ENCODE results near the gene BCDIN3D. TPM values are rescaled to one million over a fixed set of nuclear protein-coding genes. Genes with fewer than 3 reads are reported as not detected.

The BCDIN3D gene
- total RNA-seq, 1 experiment from 2014 or later, result 6.2 TPM

DNA sequence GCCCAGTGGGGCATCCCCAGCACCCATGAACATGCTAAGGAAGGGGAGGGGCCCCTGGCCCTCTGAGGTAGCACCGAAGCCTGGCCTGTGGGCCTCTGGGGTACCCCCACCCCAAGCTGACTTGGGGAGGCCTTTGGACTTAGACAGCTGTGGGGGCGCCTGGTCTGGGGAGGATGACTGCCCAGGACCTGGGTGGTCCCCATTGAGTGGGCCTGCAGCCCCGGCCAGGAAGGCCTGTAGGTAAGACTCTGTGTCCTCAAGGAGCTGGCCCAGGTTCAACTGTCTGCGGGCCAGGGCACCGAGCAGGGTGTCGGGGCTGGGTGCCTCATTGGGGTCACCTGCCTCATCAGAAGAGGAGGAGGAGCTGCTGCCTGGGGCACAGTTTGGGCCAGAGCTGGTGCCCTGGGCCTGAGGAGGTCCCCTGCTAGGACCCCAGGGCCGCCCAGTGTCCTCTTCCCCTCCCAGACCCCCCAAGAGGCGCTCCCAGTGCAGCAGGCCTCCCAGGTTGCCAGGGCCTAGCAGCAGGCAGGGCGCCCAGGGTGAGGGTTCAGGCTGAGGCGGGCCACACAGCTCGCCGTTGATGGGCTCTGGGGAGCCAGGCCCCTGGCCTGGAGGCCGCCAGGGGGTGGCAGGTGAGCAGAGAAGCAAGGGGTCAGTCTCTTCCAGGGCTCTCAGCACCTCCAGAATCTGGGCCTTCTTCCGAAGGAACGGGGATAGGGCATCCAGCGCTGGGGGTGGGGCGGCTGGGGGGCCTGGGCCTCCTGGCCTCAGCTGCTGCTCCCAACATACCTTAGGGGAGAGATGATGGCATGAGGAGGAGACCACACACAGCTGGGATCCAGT is 46.1 kb downstream of the BCDIN3D start:
- TF ChIP-seq, protein P1, sequence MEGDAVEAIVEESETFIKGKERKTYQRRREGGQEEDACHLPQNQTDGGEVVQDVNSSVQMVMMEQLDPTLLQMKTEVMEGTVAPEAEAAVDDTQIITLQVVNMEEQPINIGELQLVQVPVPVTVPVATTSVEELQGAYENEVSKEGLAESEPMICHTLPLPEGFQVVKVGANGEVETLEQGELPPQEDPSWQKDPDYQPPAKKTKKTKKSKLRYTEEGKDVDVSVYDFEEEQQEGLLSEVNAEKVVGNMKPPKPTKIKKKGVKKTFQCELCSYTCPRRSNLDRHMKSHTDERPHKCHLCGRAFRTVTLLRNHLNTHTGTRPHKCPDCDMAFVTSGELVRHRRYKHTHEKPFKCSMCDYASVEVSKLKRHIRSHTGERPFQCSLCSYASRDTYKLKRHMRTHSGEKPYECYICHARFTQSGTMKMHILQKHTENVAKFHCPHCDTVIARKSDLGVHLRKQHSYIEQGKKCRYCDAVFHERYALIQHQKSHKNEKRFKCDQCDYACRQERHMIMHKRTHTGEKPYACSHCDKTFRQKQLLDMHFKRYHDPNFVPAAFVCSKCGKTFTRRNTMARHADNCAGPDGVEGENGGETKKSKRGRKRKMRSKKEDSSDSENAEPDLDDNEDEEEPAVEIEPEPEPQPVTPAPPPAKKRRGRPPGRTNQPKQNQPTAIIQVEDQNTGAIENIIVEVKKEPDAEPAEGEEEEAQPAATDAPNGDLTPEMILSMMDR (IDR thresholded peaks at IDR 0.05; ENCODE audit: unreplicated experiment), result no peak
- H3K9me3 Mint-ChIP-seq (ENCODE audit: unreplicated experiment), result no peaks in the 10 kb centered on the region
- intact Hi-C loops (cut with micrococcal nuclease), result no loop called here
- H3K4me3 Mint-ChIP-seq (ENCODE audit: unreplicated experiment), result no peak overlapping the region
- DNase-seq (ENCODE audit: unreplicated experiment), result no peak
- POLR2A ChIA-PET, result interaction anchor here (0.7 kb wide), 1 partner anchor 42 kb away, joined by 3 read pairs; no protein-coding TSS in a partner anchor
- no TSS peak for BruUV-seq (replicated peaks)
- H3K4me1 Mint-ChIP-seq (ENCODE audit: insufficient read depth, unreplicated experiment), result no peaks in the 10 kb centered on the region
- H3K27ac Mint-ChIP-seq (ENCODE audit: low read depth, unreplicated experiment), result no peak overlapping the region
- peaks cover 14% of the 10 kb centered on the region for H3K36me3 Mint-ChIP-seq (ENCODE audit: insufficient read depth, unreplicated experiment)
- no peaks in the 10 kb centered on the region for H3K27me3 Mint-ChIP-seq (ENCODE audit: insufficient read depth, unreplicated experiment)
- CTCF ChIA-PET, result interaction anchor here (1.0 kb wide), 1 partner anchor 14 kb away, joined by 3 read pairs; no protein-coding TSS in a partner anchor

DNA sequence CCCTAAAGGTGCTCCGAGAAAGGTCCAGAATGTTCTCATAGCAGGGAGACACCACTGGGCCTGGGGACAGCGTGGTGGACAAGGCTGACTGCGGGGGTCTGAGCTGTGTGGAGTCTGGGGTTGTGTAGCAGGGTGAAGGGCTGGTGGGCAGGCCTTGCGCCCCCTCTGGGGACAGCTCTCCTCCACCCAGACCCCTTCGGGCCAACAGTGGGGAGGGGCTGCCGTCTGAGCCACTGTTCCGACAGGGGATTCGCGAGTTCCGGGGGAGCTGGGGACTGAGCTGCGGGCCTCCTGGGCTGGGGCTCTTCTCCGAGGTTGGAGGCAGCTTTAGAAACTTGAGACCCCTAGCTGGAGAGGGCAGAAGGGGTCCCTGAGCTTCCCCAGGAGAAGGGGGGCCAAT is 46.8 kb downstream of the BCDIN3D start:
- no peaks in the 10 kb centered on the region for H3K4me1 Mint-ChIP-seq (ENCODE audit: insufficient read depth, unreplicated experiment)
- H3K4me3 Mint-ChIP-seq (ENCODE audit: unreplicated experiment), result no peak overlapping the region
- peaks cover 14% of the 10 kb centered on the region for H3K36me3 Mint-ChIP-seq (ENCODE audit: insufficient read depth, unreplicated experiment)
- no TSS peak for BruUV-seq (replicated peaks)
- no peak overlapping the region for H3K27ac Mint-ChIP-seq (ENCODE audit: low read depth, unreplicated experiment)
- no peak for DNase-seq (ENCODE audit: unreplicated experiment)
- H3K27me3 Mint-ChIP-seq (ENCODE audit: insufficient read depth, unreplicated experiment), result no peaks in the 10 kb centered on the region
- H3K9me3 Mint-ChIP-seq (ENCODE audit: unreplicated experiment), result no peaks in the 10 kb centered on the region
- POLR2A ChIA-PET, result no interaction called here
- CTCF ChIA-PET, result interaction anchor here (0.7 to 1.0 kb wide), 2 partner anchors 14 to 273 kb away, joined by 3 read pairs; no protein-coding TSS in a partner anchor
- intact Hi-C loops (cut with micrococcal nuclease), result no loop called here
- TF ChIP-seq, protein P1 (IDR thresholded peaks at IDR 0.05; ENCODE audit: unreplicated experiment), result no peak

DNA sequence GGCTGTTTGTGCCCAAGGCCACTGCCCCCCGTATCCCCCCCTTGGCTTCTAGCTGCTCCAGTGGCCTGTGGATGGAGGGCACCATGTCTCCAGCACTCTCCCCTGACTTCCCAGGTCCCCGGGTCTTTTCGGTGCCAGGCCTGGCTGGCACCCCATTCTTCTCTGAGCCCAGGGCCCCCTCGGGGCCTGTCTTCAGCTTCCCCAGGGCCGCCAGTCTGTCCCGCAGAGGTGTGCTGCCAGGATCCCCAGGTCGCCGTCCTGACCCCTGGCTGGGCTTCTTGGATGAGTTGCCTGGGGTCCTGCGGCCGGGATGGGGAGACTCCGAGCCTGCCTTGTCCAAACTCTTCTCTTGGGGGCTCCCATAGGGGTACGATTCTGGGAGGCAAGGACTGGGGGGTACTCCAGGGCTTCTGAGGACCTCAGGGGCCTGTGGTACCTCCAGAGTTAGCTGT is 47.2 kb downstream of the BCDIN3D start:
- TF ChIP-seq, protein P1 (IDR thresholded peaks at IDR 0.05; ENCODE audit: unreplicated experiment), result no peak
- intact Hi-C loops (cut with micrococcal nuclease), result no loop called here
- Mint-ChIP-seq H3K27ac (ENCODE audit: low read depth, unreplicated experiment) (no peak overlapping the region), H3K4me1 (ENCODE audit: insufficient read depth, unreplicated experiment) (no peaks in the 10 kb centered on the region), H3K9me3 (ENCODE audit: unreplicated experiment) (no peaks in the 10 kb centered on the region), H3K36me3 (ENCODE audit: insufficient read depth, unreplicated experiment) (peaks cover 15% of the 10 kb centered on the region), H3K27me3 (ENCODE audit: insufficient read depth, unreplicated experiment) (no peaks in the 10 kb centered on the region), H3K4me3 (ENCODE audit: unreplicated experiment) (no peak overlapping the region)
- ChIA-PET POLR2A (interaction anchor here (1.1 kb wide), 1 partner anchor 54 kb away, joined by 4 read pairs; the partner anchor contains the start of gene TMBIM6), CTCF (interaction anchor here (0.7 to 1.0 kb wide), 2 partner anchors 15 to 274 kb away, joined by 3 read pairs; no protein-coding TSS in a partner anchor)
- no peak for DNase-seq (ENCODE audit: unreplicated experiment)
- BruUV-seq (replicated peaks), result no TSS peak

DNA sequence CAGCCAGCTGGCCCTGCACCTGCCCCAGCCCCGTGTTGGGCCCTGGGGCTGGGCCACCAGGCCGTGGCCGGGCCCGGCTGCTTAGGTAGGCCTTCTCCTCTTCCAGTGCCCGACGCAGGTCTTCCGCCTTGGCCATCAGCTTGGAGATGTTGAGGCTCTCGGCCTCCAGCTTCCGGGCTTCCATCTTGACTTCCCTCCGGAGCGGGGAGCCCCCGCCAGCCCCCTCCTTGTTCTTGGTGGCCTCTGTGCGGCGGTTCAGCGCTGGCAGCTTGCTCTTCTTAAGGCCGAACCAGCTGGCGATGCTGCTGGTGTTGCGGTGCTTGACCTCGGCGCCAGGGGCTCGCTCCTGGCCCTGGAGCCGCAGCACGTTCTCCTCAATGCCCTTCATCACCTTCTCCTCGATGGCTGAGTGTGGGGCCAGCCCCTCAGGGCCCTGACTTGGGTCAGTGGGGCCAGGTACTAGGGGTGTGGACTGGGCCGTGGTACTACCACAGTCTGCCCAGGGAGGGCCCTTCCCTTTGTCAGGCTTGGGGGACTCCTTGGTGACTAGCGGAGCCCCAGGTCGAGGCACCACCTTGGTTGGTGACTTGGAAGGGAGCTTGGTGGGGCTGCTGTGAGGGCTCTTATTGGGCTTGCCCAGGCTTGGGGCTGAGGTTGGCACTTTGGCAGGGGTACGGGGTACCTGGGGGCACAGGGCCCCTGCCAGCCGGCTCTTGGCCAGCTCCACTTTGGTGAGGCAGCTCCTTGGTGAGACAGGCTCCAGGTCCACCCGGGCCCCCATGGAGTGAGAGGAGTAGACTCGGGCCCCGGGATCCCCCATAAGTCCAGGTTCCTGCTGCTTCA is 47.9 kb downstream of the BCDIN3D start:
- ChIA-PET CTCF (no interaction called here), POLR2A (interaction anchor here (1.1 kb wide), 1 partner anchor 54 kb away, joined by 4 read pairs; the partner anchor contains the start of gene TMBIM6)
- BruUV-seq (replicated peaks), result TSS peak; percentile 28
- Mint-ChIP-seq H3K36me3 (ENCODE audit: insufficient read depth, unreplicated experiment) (peaks cover 17% of the 10 kb centered on the region), H3K27ac (ENCODE audit: low read depth, unreplicated experiment) (no peak overlapping the region), H3K27me3 (ENCODE audit: insufficient read depth, unreplicated experiment) (no peaks in the 10 kb centered on the region), H3K4me1 (ENCODE audit: insufficient read depth, unreplicated experiment) (no peaks in the 10 kb centered on the region), H3K4me3 (ENCODE audit: unreplicated experiment) (no peak overlapping the region), H3K9me3 (ENCODE audit: unreplicated experiment) (no peaks in the 10 kb centered on the region)
- TF ChIP-seq, protein P1 (IDR thresholded peaks at IDR 0.05; ENCODE audit: unreplicated experiment), result no peak
- no peak for DNase-seq (ENCODE audit: unreplicated experiment)
- intact Hi-C loops (cut with micrococcal nuclease), result no loop called here
